Measurements from ENCODE around the gene PTTG1. TPM values are rescaled to one million over a fixed set of nuclear protein-coding genes. Genes with fewer than 3 reads are reported as not detected.

The PTTG1 gene
- total and polyA plus RNA-seq, 9 of the 15 experiments (the other 6 are each of a cell fraction or from before 2014, with no cell fraction given), result 193 to 1,088 (median 349) TPM

DNA sequence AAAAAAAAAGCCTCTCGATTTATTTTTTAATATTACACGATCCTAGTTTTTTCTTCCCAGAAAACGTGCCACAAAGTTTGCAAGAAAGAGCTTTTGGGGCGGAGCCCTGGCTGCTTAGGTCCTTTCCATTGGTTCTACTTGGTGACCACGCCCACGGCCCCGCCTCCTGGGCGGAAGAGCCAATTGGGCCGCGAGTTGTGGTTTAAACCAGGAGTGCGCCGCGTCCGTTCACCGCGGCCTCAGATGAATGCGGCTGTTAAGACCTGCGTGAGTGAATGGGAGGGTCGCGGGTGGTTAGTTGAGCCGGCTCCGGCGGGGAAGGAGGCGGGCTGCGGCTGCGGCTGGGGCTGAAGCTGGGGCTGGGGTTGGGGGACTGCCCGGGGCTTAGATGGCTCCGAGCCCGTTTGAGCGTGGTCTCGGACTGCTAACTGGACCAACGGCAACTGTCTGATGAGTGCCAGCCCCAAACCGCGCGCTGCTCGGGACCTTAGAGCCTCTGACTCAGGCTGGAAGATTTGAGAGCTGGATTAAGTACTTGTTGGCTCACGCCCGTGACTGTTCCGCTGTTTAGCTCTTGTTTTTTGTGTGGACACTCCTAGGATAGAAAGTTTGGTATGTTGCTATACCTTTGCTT, at the start of gene PTTG1 (continued):
- TF ChIP-seq ZBTB34 (CRISPR knock-in tag; IDR thresholded peaks at IDR 0.05) (no peak), HSF4 (CRISPR knock-in tag; IDR thresholded peaks at IDR 0.05; ENCODE audit: borderline replicate concordance) (no peak), MAZ (CRISPR knock-in tag; conservative IDR thresholded peaks at IDR 0.05 in 1 of 2, IDR thresholded peaks at IDR 0.05 in 1 of 2) (no peak), ZNF24 (IDR thresholded peaks at IDR 0.05) (no peak), CBX1 (IDR thresholded peaks at IDR 0.05; ENCODE audit: low read depth) (0 out of 2 replicates have a peak, but pooled peaks have one; percentile 74), MEIS2 (IDR thresholded peaks at IDR 0.05; ENCODE audit: partially characterized antibody) (no peak), GABPB1 (CRISPR knock-in tag; IDR thresholded peaks at IDR 0.05) (peak; percentile 58), ZNF263 (CRISPR knock-in tag; IDR thresholded peaks at IDR 0.05; ENCODE audit: borderline replicate concordance) (no peak), CTBP1 (IDR thresholded peaks at IDR 0.05; ENCODE audit: borderline replicate concordance) (peak; percentile 20; the same call in 1 of the 2 replicates), CBFB (CRISPR knock-in tag; IDR thresholded peaks at IDR 0.05) (no peak), RAD51 (IDR thresholded peaks at IDR 0.05; ENCODE audit: borderline replicate concordance, low read depth) (no peak), ZNF76 (CRISPR knock-in tag; IDR thresholded peaks at IDR 0.05; ENCODE audit: borderline replicate concordance) (no peak), TBL1XR1 (IDR thresholded peaks at IDR 0.05; ENCODE audit: low read length in 2 of 2) (no peak), ZNF785 (CRISPR knock-in tag; IDR thresholded peaks at IDR 0.05) (no peak), MLLT1 (IDR thresholded peaks at IDR 0.05) (peak in 1 of 2 experiments; percentile 41; a peak in 1 of 4 replicates), BRCA1 (IDR thresholded peaks at IDR 0.05) (no peak), BRCA1 (CRISPR knock-in tag; IDR thresholded peaks at IDR 0.05) (no peak), TFAM (CRISPR knock-in tag; conservative IDR thresholded peaks at IDR 0.05) (no peak), SNIP1 (IDR thresholded peaks at IDR 0.05; ENCODE audit: low read depth) (no peak), GTF3C2 (IDR thresholded peaks at IDR 0.05; ENCODE audit: borderline replicate concordance, extremely low read depth, insufficient read length) (no peak), ZNF232 (CRISPR knock-in tag; IDR thresholded peaks at IDR 0.05) (no peak)
- TF ChIP-seq, protein P1, sequence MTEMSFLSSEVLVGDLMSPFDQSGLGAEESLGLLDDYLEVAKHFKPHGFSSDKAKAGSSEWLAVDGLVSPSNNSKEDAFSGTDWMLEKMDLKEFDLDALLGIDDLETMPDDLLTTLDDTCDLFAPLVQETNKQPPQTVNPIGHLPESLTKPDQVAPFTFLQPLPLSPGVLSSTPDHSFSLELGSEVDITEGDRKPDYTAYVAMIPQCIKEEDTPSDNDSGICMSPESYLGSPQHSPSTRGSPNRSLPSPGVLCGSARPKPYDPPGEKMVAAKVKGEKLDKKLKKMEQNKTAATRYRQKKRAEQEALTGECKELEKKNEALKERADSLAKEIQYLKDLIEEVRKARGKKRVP (CRISPR knock-in tag; IDR thresholded peaks at IDR 0.05), result no peak

Data from K562 (cell line).